Endometrial microvascular endothelial cells (primary cell): ENCODE measurements around the gene TUBA3E. TPM values are rescaled to one million over a fixed set of nuclear protein-coding genes. Genes with fewer than 3 reads are reported as not detected.
"Not testable (repeated sequence)": the region's sequence is repeated elsewhere in the genome, so short reads cannot be mapped to it uniquely, and the experiment has no call there.

Source experiments
- in situ Hi-C: cut with HindIII; loops from 2 replicates; pipeline ENCODE4 v1.10.0; 2017; ENCODE audit warnings: low sequenced_read_pairs, low pct_unique_long_range_greater_than_20kb; ENCODE audit errors: inconsistent ontology term
- total RNA-seq: library from RNA; depleted of rRNA; stranded (reverse); fragments of >200 nt; gene quantifications from one replicate; pipeline ENCODE4 v1.2.3, GENCODE V29; 2015; ENCODE audit errors: inconsistent ontology term

The TUBA3E gene
- total RNA-seq, 1 donor from 2014 or later, result not detected

DNA sequence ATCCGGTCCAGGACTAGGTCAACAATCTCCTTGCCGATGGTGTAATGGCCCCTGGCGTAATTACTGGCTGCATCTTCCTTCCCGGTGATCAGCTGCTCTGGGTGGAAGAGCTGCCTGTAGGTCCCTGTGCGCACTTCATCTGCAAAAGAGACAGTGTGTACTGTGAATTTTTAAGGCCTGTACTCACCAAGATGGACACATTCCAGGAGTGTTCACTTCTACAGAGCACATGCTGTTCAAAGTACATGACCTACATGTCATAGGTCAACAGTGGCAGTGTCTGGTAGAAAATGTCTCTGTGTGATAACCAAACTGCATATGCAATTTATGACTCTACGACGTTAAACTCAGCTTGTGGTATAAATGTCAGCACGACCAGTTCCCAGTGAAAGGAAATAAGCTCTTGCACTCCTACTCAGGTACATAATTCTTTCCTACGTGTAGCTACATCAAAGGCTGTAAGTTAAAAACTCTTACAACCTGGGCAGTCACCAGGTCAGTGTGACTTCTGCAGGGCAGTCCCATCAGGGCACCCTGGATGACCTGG is 3.1 kb downstream of the TUBA3E start:
- in situ Hi-C loops, result not testable (repeated sequence)

- in situ Hi-C loops, result not testable (repeated sequence)
Observed at GRCh38 chr2:130193824-130194223, 4.4 kb downstream of the TUBA3E start.

- in situ Hi-C loops, result not testable (repeated sequence)
Observed at GRCh38 chr2:130192451-130192850, 5.8 kb downstream of the TUBA3E start.

DNA sequence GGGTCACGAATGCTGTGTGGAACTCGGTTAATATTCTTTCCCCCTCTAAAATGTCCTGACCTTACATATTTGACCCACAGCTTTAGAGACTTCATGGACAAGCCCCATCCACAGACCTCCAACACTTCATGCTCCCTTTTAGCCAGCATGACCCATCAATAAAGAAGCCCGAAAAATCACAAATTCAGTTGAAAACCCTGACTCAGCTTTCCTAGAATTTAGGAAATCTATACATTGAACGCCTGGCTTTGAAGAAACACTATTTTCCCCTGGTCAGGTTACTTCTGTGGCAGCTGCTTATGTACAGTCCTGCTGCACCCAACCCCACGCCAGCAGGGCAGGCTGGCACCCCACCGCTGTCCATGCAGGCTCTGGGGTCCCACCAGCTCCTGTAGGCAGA is 6.9 kb downstream of the TUBA3E start:
- in situ Hi-C loops, result not testable (repeated sequence)

DNA sequence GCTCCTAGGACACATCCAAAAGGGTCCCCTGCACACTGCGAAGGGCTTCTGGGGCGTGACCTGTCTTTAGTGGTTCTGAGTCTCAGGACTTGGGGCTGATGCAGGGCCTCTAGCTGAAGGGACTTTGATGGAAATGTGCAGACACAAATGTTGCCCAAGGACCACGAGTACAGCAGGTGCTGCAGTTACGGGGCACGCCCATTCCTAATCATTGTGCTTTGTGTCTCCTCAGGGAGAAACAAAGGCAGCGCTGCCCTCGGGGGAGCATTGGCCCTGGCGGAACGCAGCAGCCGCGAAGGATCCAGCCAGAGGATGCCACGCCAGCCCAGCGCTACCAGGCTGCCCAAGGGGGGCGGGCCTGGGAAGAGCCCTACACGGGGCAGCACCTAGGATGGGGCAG is 8.0 kb downstream of the TUBA3E start:
- in situ Hi-C loops, result no loop called here

- in situ Hi-C loops, result not testable (repeated sequence)
Observed at GRCh38 chr2:130188958-130189357, 9.3 kb downstream of the TUBA3E start.

- in situ Hi-C loops, result not testable (repeated sequence)
Observed at GRCh38 chr2:130187859-130188792, 10.1 kb downstream of the TUBA3E start.

DNA sequence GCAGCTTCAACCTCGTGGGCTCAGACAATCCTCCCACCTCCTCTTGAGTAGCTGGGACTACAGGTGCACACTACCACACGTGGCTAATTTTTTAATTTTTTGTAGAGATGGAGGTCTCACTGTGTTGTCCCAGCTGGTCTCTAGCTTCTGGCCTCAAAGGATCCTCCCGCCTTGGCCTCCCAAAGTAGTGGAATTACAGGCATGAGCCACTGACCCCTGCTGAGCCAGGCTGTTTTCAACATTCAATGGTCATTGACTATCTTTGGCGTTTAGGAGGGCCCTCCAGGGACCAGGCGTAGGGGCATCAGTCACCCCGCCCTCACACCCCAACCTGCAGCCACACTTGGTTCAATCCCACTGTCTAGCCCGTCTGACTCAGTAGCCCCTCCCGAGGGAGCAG is 11.0 kb downstream of the TUBA3E start:
- in situ Hi-C loops, result no loop called here

DNA sequence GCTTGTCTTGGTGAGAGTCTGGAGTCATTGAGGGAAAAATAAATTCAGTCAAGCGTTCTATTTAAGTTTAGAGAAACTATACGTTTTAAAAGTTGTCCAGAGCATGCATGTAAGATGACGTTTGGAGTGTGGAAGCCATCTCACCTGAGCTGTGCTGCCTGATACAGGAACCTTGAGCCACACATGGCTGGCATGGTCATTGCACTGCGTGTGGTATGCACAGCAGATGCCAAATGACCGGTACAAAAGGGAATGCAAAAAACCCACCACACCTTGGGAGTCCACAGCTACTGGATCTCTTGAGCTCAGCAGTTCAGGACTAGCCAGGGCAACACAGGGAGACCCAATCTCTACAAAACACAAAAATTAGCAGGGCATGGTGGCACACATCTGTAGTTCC is 11.8 kb downstream of the TUBA3E start:
- in situ Hi-C loops, result no loop called here

GRCh38 chr2:130185896-130186295 is 12.3 kb downstream of the TUBA3E start:
- in situ Hi-C loops, result no loop called here

- in situ Hi-C loops, result no loop called here
Observed at GRCh38 chr2:130185436-130185835, 12.8 kb downstream of the TUBA3E start.

GRCh38 chr2:130183512-130184373 is 14.5 kb downstream of the TUBA3E start:
- in situ Hi-C loops, result no loop called here

- in situ Hi-C loops, result not testable (repeated sequence)
Observed at GRCh38 chr2:130182826-130183511, 15.3 kb downstream of the TUBA3E start.

- in situ Hi-C loops, result not testable (repeated sequence)
Observed at GRCh38 chr2:130181880-130182682, 16.2 kb downstream of the TUBA3E start, which contains the start of gene MZT2B. TSS of gene MZT2B (plus strand) at chr2:130182262. CDS start at chr2:130182283, 21 bp downstream.

DNA sequence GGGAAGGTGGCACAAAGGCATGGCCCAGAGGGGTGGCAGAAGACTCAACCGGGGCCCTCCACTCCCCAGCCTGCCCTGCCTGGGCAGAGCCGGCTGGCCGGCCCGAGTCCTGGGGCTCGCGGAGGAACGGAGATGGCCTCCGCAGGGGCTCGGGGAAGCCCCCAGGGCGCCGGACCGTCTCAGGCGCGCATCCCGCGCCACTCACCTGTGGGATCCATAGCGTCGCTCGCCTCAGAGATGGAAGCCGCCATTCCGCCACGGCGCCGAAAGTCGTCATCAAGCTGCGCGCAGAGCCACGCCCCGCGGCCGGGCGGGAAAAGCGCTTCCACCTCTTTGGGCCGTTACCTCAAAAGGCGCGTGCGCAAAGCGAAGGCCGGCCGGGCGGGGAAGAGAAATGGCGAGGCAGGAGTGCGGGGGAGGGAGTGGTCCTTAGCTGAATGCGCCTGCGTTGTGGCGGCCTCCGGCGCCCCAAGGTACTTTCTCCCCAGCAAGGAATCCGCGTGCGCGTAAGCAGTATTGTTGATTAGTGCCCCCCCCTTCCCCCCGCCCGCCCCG is 16.8 kb downstream of the TUBA3E start, which contains the start of gene SMPD4:
TSS of gene SMPD4 (minus strand) at position 278 of the 555 bp plus-strand sequence. CDS start 5,010 bp downstream, outside the sequence.
- in situ Hi-C loops, result no loop called here

- in situ Hi-C loops, result not testable (repeated sequence)
Observed at GRCh38 chr2:130180404-130181324, 17.6 kb downstream of the TUBA3E start.

DNA sequence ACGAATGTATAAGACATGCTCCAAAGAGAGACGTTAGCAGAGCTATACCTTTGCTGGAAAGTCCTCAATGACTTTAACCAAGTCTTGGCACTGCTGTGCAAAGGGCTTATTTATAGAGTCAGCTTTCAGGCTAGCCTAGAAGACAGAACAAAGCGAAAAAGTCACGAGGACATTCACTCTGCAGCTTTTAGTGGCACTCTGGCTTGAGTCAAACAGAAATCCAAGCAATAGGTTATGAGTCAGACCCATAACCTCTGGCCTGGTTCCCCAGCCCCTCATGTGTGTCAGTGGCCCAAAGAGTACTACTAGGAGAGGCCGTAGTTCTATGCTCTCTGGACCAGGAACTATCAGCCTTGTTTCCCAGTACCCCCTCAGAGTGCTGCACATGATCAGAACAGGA is 23.4 kb downstream of the TUBA3E start:
- in situ Hi-C loops, result not testable (repeated sequence)
